ENCODE results near the gene SMARCA4. TPM values are rescaled to one million over a fixed set of nuclear protein-coding genes. Genes with fewer than 3 reads are reported as not detected.

SMARCA4 gene
- total RNA-seq, 2 experiments from 2014 or later, result 409 to 554 TPM

DNA sequence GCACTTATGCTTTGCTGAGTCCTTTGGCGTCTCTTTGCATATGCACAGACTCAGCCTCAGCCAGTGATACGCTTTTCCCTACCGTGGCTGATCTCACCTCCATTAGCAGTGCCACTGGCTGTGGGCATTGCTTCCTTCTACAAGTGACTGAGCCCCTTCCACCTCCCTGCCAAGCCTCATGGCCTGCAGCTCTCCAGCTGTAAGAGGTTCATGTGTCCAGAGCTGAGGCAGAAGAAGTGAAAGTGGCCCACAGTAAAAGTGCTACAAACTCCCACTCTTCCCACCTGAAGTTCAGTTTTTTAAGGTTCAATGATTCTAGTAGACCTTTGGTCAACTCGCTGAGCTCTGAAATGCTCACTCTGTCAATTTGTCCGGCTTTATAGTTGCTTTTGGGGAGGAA lies 44.7 kb downstream of the SMARCA4 start:
- H3K9me2 ChIP-seq (ENCODE audit: insufficient read depth, low read length), result no peaks in the 10 kb centered on the region
- CTCF ChIA-PET (ENCODE audit: unreplicated experiment), result no interaction called here
- H3K4me1 ChIP-seq (ENCODE audit: insufficient read depth, low read length, poor library complexity, severe bottlenecking), result no peaks in the 10 kb centered on the region
- no peak for DNase-seq (ENCODE audit: low spot score)
- TF ChIP-seq, protein P1, sequence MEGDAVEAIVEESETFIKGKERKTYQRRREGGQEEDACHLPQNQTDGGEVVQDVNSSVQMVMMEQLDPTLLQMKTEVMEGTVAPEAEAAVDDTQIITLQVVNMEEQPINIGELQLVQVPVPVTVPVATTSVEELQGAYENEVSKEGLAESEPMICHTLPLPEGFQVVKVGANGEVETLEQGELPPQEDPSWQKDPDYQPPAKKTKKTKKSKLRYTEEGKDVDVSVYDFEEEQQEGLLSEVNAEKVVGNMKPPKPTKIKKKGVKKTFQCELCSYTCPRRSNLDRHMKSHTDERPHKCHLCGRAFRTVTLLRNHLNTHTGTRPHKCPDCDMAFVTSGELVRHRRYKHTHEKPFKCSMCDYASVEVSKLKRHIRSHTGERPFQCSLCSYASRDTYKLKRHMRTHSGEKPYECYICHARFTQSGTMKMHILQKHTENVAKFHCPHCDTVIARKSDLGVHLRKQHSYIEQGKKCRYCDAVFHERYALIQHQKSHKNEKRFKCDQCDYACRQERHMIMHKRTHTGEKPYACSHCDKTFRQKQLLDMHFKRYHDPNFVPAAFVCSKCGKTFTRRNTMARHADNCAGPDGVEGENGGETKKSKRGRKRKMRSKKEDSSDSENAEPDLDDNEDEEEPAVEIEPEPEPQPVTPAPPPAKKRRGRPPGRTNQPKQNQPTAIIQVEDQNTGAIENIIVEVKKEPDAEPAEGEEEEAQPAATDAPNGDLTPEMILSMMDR (conservative IDR thresholded peaks at IDR 0.05; ENCODE audit: low read length), result no peak
- TF ChIP-seq EZH2phosphoT487 (IDR thresholded peaks at IDR 0.05; ENCODE audit: borderline replicate concordance, low read depth, low read length), result no peak
- no peak overlapping the region for H3K27ac ChIP-seq (ENCODE audit: low read depth, low read length, poor library complexity, severe bottlenecking)
- H2AFZ ChIP-seq (ENCODE audit: low read length), result no peak overlapping the region
- BruUV-seq (replicated peaks), result no TSS peak
- POLR2A ChIA-PET, result no interaction called here
- H3K4me2 ChIP-seq (ENCODE audit: low read length), result no peak overlapping the region
- peaks cover 4% of the 10 kb centered on the region; the same call in 1 of the 2 replicates for H4K20me1 ChIP-seq (ENCODE audit: insufficient read depth, low read length)
- H3K36me3 ChIP-seq (ENCODE audit: insufficient read depth, low read length), result peaks cover 95% of the 10 kb centered on the region
- no peak overlapping the region for H3K4me3 ChIP-seq (ENCODE audit: low read depth, low read length, poor library complexity, severe bottlenecking)
- intact Hi-C loops (cut with micrococcal nuclease; ENCODE audit: unreplicated experiment), result no loop called here
- H3K79me2 ChIP-seq (ENCODE audit: insufficient read depth, low read depth, low read length), result no peaks in the 10 kb centered on the region
- no peaks in the 10 kb centered on the region for H3K9me3 ChIP-seq (ENCODE audit: low read length)

DNA sequence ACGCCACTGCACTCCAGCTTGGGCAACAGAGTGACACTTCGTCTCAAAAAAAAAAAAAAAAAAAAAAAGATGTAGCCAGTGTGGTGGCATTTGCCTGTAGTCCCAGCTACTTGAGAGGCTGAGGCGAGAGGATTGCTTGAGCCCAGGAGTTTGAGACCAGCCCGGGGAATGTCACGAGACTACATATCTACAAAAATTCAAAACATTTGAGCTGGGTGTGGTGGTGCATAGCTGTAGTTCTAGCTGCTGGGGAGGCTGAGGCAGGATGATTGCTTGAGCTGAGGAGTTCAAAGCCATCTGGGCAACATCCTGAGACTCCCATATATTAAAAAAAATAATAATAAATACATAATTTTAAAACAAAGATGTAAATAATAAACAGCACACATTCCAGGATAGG lies 46.6 kb downstream of the SMARCA4 start:
- no peak for TF ChIP-seq EZH2phosphoT487 (IDR thresholded peaks at IDR 0.05; ENCODE audit: borderline replicate concordance, low read depth, low read length)
- TF ChIP-seq, protein P1 (conservative IDR thresholded peaks at IDR 0.05; ENCODE audit: low read length), result no peak
- H3K36me3 ChIP-seq (ENCODE audit: insufficient read depth, low read length), result peaks cover 98% of the 10 kb centered on the region
- H3K4me2 ChIP-seq (ENCODE audit: low read length), result no peak overlapping the region
- POLR2A ChIA-PET, result no interaction called here
- no peaks in the 10 kb centered on the region for H3K4me1 ChIP-seq (ENCODE audit: insufficient read depth, low read length, poor library complexity, severe bottlenecking)
- H4K20me1 ChIP-seq (ENCODE audit: insufficient read depth, low read length), result peaks cover 4% of the 10 kb centered on the region; the same call in 1 of the 2 replicates
- BruUV-seq (replicated peaks), result no TSS peak
- no peak for DNase-seq (ENCODE audit: low spot score)
- CTCF ChIA-PET (ENCODE audit: unreplicated experiment), result no interaction called here
- H3K79me2 ChIP-seq (ENCODE audit: insufficient read depth, low read depth, low read length), result no peaks in the 10 kb centered on the region
- H3K27ac ChIP-seq (ENCODE audit: low read depth, low read length, poor library complexity, severe bottlenecking), result no peak overlapping the region
- H2AFZ ChIP-seq (ENCODE audit: low read length), result no peak overlapping the region
- no peaks in the 10 kb centered on the region for H3K9me3 ChIP-seq (ENCODE audit: low read length)
- H3K9me2 ChIP-seq (ENCODE audit: insufficient read depth, low read length), result no peaks in the 10 kb centered on the region
- intact Hi-C loops (cut with micrococcal nuclease; ENCODE audit: unreplicated experiment), result no loop called here
- no peak overlapping the region for H3K4me3 ChIP-seq (ENCODE audit: low read depth, low read length, poor library complexity, severe bottlenecking)

DNA sequence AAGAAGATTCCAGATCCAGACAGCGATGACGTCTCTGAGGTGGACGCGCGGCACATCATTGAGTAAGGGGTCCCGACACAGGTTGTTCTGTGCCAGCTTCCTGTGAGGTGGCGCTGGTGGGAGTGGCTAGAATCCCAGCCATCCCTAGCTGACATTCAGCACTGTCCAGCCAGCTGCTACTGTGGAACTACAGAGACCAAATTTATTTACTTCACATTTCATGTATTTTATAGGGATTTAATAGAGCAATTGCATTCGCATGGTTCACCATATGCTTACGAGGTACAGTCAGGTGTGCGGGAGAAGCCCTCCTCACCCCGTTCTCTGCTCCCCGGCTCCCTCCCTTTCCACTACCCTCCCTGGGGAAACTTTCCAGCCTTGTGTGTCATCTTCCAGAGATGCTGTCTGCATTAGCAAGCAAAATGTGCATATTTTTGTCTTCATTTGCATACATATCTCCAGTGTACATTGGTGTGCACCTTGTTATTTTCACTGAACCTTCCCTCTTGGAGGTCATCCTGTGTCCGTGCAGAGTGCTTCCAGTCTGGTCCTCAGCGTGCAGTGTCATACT lies 47.2 kb downstream of the SMARCA4 start:
- Histone ChIP-seq H4K20me1 (ENCODE audit: insufficient read depth, low read length) (peaks cover 4% of the 10 kb centered on the region; the same call in 1 of the 2 replicates), H3K4me2 (ENCODE audit: low read length) (no peak overlapping the region), H3K79me2 (ENCODE audit: insufficient read depth, low read depth, low read length) (no peaks in the 10 kb centered on the region), H3K4me1 (ENCODE audit: insufficient read depth, low read length, poor library complexity, severe bottlenecking) (no peaks in the 10 kb centered on the region), H3K9me2 (ENCODE audit: insufficient read depth, low read length) (no peaks in the 10 kb centered on the region), H3K27ac (ENCODE audit: low read depth, low read length, poor library complexity, severe bottlenecking) (no peak overlapping the region), H3K36me3 (ENCODE audit: insufficient read depth, low read length) (peaks cover 98% of the 10 kb centered on the region), H3K4me3 (ENCODE audit: low read depth, low read length, poor library complexity, severe bottlenecking) (no peak overlapping the region), H3K9me3 (ENCODE audit: low read length) (no peaks in the 10 kb centered on the region), H2AFZ (ENCODE audit: low read length) (no peak overlapping the region)
- intact Hi-C loops (cut with micrococcal nuclease; ENCODE audit: unreplicated experiment), result no loop called here
- BruUV-seq (replicated peaks), result no TSS peak
- POLR2A ChIA-PET, result no interaction called here
- no peak for TF ChIP-seq EZH2phosphoT487 (IDR thresholded peaks at IDR 0.05; ENCODE audit: borderline replicate concordance, low read depth, low read length)
- TF ChIP-seq, protein P1 (conservative IDR thresholded peaks at IDR 0.05; ENCODE audit: low read length), result no peak
- CTCF ChIA-PET (ENCODE audit: unreplicated experiment), result no interaction called here
- no peak for DNase-seq (ENCODE audit: low spot score)
